Esophagus muscularis mucosa (tissue), 3 donors: ENCODE measurements around the gene ZFX.

Source experiments
- CTCF ChIP-seq, 3 experiments: fragments of 200-600 bp in 2 of 3; fragments of 450-650 bp in 1 of 3; sonication (generic) in 2 of 3; IDR thresholded peaks; one replicate each; pipeline ENCODE4 v1.5.1; 2017 to 2019; ENCODE audit warnings: antibody characterized with exemption in 3 of 3, mild to moderate bottlenecking in 2 of 3, moderate library complexity in 1 of 3
- POLR2A ChIP-seq: fragments of 450-650 bp; IDR thresholded peaks from one replicate; pipeline ENCODE4 v1.6.1; 2017; ENCODE audit warnings: antibody characterized with exemption, moderate library complexity, mild to moderate bottlenecking, low read depth

- TF ChIP-seq CTCF (IDR thresholded peaks at IDR 0.05) (no peak), POLR2A (no peak)
Observed at GRCh38 chrX:24144528-24144927, 5.0 kb upstream of the ZFX start.
